Superior temporal gyrus (tissue), 1 donor: ENCODE measurements around the gene TMEM42.
"Not testable (repeated sequence)": the region's sequence is repeated elsewhere in the genome, so short reads cannot be mapped to it uniquely, and the experiment has no call there.

Source experiments
- DNase-seq: peaks from one replicate; pipeline ENCODE4 v3.0.0-alpha.2; 2016; ENCODE audit errors: extremely low spot score

The TMEM42 gene

DNA sequence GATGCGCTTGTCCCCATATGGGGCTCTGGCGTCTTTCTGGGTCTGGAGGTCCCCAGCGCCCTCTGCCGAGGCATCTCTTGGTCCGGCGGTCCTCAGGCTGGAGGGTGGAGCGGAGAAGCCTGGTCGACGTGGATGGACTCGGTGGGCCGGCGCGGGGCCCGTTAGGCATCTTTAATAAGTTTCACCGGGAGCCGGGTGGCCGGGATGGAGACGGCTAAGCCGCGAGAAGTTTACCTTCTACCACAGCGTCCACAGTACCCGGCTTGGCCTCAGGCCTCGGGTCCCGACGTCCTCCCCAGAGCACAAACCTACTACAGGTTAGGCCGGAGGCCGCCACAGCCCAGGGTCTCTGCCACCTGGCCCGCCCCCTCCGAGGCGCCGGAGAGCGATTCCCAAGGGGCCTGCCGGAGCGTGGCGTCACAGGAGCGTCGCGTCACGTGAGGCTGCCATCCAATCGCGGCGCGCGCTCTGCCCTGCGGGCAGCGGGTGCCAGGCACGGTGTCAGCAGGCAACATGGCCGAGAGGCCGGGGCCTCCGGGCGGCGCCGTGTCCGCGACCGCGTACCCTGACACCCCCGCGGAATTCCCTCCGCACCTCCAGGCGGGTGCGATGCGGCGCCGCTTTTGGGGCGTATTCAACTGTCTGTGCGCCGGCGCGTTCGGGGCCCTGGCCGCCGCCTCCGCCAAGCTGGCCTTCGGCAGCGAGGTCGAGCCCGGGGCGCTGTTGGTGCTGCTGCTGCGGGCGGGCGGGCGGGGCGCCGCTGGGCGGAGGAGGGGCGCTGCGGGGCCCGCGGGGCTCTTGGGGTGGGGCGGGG lies at the start of gene TMEM42:
TMEM42 (plus strand) TSS at position 501 of the 814 bp plus-strand sequence; CDS start at position 514, 13 bp downstream.
- DNase-seq, result peak; percentile 94

- DNase-seq, result no peak
Observed at GRCh38 chr3:44814751-44815150, 47.0 kb upstream of the TMEM42 start.

DNA sequence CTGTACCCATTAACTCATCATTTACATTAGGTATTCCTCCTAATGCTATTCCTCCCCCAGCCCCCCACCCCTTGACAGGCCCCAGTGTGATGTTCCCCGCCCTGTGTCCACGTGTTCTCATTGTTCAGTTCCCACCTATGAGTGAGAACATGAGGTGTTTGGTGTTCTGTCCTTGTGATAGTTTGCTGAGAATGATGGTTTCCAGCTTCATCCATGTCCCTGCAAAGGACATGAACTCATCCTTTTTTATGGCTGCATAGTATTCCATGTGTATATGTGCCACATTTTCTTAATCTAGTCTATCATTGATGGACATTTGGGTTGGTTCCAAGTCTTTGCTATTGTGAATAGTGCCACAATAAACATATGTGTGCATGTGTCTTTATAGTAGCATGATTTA lies 45.4 kb upstream of the TMEM42 start:
- not testable (repeated sequence) for DNase-seq

- not testable (repeated sequence) for DNase-seq
Observed at GRCh38 chr3:44821206-44821605, 40.5 kb upstream of the TMEM42 start.

GRCh38 chr3:44825264-44825925 lies 36.3 kb upstream of the TMEM42 start:
- DNase-seq, result no peak

GRCh38 chr3:44827196-44827595 lies 34.5 kb upstream of the TMEM42 start:
- DNase-seq, result no peak

GRCh38 chr3:44831232-44831631 lies 30.5 kb upstream of the TMEM42 start:
- DNase-seq, result no peak

DNA sequence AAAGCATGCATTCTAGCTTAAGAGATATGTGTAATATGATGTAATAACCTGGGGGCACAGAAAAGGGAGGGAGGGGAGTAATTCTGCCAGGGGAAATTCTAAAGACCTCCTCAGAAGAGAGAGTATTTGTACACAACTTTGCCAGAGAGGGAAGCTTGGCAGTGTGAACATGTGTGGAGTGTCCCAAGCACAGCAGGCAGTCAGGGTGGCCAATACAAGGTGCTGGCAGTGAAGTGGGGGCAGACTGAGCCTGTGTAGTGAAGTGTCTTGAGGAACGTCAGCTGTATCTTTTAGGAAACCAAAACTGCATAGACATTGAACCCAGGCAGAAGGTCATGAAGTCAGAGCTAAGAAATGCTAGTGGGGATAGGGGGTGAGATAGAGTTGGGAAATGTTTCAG lies 29.7 kb upstream of the TMEM42 start:
- DNase-seq, result no peak

- no peak for DNase-seq
Observed at GRCh38 chr3:44832965-44833364, 28.7 kb upstream of the TMEM42 start.

GRCh38 chr3:44833394-44833793 lies 28.3 kb upstream of the TMEM42 start:
- DNase-seq, result no peak

GRCh38 chr3:44835684-44836083 lies 26.0 kb upstream of the TMEM42 start:
- DNase-seq, result no peak

DNA sequence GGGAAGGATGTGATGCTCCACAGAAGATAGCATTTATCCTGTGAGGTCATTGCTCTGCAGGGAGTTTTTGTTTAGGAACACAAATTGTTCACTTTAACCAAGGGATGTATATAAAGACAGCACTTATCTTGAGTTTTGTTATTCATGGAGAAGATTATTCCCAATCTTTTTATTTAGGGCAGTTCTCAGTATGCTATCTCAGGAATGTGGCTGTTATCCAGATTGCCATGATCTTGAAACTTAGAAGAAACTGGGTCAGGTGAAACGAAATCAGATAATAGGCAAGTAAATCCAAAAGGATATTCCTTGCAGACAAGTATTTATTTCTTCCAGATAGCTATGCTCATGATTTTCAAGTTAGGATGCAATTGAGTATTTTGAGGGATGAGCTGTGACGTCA lies 19.3 kb upstream of the TMEM42 start:
- no peak for DNase-seq

- peak; percentile 12 for DNase-seq
Observed at GRCh38 chr3:44845528-44846520, 15.9 kb upstream of the TMEM42 start.

DNA sequence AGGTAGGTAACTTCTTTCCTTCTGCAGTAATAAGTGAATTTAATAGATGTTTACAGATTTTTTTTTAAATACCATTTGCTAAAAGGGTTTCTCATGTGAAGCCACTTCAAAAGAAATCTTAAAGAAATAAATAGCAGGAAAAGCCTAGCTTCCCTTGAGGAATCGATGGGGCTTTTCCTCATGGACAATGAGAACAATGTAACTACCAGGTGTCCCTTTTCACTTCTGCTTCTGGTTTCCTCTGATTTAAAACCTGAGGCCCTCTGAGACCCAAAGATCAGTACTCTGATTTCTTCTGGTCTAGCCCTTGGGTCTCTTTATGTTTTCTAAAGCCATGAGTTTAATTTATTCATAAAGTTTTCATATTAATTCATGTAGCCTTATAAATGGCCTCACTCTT lies 13.1 kb upstream of the TMEM42 start:
- no peak for DNase-seq

DNA sequence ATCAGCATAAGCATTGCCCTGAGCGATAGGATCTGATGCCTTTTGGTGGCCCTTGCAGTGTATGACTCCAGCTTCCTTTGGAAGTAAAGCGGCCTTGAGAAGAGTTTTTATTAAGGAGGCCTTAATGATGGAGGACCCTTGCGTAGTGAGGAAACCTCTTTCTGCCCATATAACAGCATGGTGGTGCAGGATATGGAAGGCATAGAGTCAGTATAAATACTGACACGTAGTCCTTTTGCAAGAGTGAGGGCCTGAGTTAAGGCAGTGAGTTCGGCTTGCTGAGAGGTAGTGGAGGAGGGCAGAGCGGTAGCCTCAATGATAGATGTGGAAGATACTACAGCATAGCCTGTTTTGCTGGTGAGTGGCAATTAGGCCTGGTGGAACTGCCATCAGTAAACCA lies 5.0 kb upstream of the TMEM42 start:
- not testable (repeated sequence) for DNase-seq

DNA sequence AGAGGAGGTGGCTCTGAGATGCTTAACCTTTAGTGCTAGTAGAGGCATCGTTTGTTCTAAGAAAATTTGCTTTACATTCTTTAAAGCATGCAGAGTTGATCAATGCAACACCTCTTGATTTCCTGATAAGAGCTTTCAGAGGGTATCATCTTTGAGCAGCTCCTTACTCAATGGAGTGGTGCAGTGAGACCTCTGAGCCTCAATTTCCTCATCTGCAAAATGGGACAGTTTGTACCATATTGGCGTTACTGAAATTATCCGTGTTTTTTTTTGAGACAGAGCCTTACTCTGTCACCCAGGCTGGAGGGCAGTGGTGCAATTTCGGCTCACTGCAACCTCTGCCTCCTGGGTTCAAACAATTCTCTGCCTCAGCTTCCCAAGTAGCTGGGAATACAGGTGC lies 1.6 kb upstream of the TMEM42 start:
- DNase-seq, result no peak

- DNase-seq, result peak; percentile 53
Observed at GRCh38 chr3:44862226-44862637, 520 bp downstream of the TMEM42 start.

DNA sequence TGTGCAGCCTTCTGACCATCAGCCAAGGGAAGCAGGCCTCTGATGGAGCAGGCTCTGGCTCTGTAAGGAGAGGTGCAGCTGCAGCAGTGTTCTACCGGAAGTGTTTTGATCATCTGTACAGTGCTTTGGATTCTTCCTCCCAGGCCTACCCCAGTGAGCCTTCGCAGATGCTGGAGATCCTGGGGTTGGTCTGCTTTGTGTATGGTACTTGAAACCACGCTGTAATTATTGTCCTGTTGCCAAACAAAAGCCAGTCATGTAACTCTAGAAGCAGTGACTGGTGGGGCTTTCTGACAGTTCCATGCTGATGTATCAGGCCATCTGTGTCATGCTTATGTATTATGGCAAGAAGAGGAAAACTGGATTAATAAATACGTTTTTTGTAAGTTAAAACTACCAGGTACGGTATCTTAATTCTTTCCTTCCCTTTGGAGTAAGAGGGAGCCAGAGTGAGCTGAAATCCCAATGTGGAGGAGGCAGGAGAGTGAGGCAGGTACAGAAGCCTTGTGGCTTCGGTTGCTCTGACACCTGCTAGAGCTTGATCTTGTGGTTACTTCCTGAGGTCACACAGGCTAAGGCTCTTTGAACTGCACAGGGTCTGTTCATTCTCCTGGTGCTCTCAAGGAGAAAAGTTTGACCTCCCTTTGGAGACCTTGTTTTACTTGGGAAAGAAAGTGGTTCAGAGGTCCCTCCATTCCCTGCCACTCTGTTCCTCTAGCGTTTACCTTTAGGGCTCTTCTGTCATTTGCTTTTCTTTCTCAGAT lies 3.7 kb downstream of the TMEM42 start:
- DNase-seq, result no peak

DNA sequence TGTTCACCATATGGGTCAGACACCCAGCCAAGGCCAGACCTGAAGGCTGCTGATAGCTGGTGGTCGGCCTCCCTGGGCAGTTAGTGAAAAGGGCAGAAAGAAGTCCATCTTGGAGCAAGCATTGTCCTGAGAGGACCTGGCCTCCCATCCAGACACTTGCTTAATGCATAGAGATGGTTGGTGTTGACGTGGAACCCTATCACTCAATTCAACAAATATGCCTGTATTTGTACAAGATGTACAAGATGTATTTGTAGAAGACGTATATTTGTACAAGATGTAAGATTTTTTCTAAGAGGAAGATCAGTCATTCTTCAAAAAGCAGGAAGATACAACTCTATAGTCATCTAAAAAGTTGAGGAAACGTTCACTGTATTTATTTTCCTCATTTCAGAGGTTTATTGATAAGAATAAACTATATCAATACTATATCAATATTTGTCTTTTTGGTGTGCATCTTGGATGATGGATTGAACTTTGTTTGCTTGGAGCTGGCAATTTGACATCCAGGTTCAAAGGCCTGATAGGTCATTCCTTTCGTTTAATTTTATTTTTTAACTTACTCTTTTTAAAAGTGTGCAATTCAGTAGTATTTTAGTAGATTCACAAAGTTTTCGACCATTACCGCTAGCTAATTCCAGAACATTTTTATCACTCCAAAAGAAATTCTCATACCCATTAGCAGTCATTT lies 5.9 kb downstream of the TMEM42 start:
- DNase-seq, result no peak

DNA sequence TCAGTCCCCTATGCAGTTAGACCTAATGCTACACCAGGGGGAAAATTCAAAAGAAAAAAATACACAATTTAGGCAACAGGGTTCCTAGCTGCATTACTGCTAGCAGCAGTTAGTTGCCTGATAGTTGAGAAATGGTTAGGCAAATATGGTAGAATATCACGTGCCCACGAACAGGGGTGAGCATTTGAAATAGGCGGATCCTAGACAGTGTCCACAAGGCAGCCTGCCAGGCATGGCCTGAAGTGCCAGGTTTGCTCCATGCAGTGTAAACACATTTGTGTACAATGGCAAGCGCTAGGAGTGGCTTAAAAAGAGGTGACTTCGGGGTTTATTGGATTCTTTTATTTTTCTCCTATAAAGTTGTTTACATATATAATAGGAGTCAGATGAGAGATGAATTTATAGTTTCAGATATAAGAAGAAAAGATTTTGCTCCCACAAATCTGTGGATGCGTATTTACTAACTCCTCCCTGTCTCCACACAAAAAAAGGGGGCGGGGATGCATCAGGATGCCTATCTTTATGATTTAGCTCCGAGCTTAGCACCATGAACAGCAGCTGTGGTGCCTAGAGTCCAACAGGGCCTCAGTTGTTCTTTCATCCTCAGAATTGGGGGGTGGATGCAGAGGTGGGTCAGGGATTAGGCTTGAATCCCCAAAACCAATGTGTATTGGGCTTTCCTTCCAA lies 8.8 kb downstream of the TMEM42 start:
- no peak for DNase-seq
